Mesodermal cell (in vitro differentiated cells): Measurements from ENCODE around the gene GRIPAP1.

Experiments used
- H3K27ac ChIP-seq: 2 replicates; pipeline ENCODE4 v1.7.0; 2013; ENCODE audit warnings: mild to moderate bottlenecking, low read depth, low read length, moderate library complexity; ENCODE audit not compliant: severe bottlenecking
- H3K36me3 ChIP-seq: 2 replicates; pipeline ENCODE4 v1.7.1; 2013; ENCODE audit warnings: mild to moderate bottlenecking, low read length, moderate library complexity; ENCODE audit not compliant: control insufficient read depth, insufficient read depth
- H3K4me1 ChIP-seq: one replicate; pipeline ENCODE4 v1.7.1; 2013; ENCODE audit warnings: mild to moderate bottlenecking, low read length; ENCODE audit not compliant: insufficient read depth, control insufficient read depth, poor library complexity, severe bottlenecking
- H3K4me3 ChIP-seq: 2 replicates; pipeline ENCODE4 v1.7.0; 2013; ENCODE audit warnings: low read length, control low read depth, mild to moderate bottlenecking; ENCODE audit not compliant: insufficient read depth, poor library complexity, severe bottlenecking; ENCODE audit errors: extremely low read depth
- H3K9me3 ChIP-seq: 2 replicates; pipeline ENCODE4 v1.7.1; 2013; ENCODE audit warnings: mild to moderate bottlenecking, low read length, moderate library complexity; ENCODE audit not compliant: control insufficient read depth
- WGBS, 2 experiments: methylation state at CpG; one replicate each; pipeline ENCODE4 v1.1.5; 2013; ENCODE audit warnings: missing lambda C conversion rate in 2 of 2; ENCODE audit not compliant: insufficient coverage in 2 of 2; 5-methylcytosine and 5-hydroxymethylcytosine counted together

GRIPAP1 gene

DNA sequence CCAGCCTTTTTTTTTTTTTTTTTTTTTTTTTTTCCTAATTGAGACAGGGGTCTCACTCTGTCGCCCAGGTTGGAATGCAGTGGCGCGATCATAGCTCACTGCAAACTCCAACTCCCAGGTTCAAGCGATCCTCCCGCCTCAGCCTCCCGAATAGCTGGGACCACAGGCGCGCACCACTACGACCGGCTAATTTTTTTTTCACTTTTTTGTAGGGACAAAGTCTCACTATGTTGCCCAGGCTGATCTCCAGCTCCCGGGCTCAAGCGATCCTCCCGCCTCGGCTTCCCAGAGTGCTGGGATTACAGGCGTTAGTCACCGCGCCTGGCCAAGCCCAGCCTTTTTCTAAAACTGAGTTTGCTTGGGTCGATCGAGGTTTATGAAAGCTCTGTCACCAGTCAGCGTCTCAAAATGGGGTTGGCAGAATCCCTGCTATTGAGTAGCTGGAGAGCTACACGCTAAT, 43.4 kb downstream of the GRIPAP1 start:
- Histone ChIP-seq H3K9me3 (no peaks in the 10 kb centered on the region), H3K36me3 (peaks cover 18% of the 10 kb centered on the region), H3K4me1 (peaks cover 5% of the 10 kb centered on the region), H3K4me3 (peak overlapping the region; percentile 52), H3K27ac (peak overlapping the region; percentile 100)
- 3 to 4% methylated on average over 9 to 11 of the region's 21 CpGs for WGBS, 2 experiments

DNA sequence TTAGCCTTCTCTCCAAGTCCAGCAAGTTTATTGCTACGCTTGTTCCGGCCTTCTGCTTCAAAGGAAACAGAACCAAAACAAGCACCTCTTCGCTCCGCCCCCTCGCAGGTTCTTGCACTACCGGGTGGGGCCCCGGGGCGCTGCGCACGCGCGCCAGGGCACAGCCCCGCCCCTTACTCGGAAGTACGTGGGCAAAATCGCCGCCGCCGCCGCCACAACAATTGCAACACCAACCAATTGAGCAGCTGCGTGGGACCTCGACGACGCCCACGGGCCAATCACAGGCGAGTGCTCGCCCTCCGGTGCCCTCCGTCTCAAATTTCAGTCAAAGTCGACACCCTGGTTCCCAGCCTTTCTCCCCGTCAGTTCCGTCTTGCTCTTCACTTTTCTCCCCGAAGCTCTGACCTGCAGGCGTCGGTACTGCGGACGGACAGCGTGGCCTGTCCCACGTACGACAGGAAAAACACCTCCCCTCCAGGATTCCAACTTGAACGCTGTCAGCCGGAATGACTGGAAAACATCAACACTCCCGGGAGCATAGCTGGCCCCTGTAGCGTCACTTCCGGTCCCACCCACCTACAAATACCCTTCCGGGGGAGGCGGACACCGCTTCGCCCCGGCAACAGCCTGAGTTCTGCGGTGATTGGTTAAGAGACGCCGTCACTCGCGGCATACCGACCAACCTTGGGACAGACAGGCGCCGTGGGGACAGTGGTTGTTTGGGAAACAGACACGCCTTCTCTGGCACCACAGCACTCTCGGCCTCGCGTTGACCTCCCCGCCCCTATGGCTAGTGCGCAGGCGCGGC, 44.0 kb downstream of the GRIPAP1 start:
- Histone ChIP-seq H3K9me3 (no peaks in the 10 kb centered on the region), H3K27ac (peak overlapping the region; percentile 100), H3K36me3 (peaks cover 18% of the 10 kb centered on the region), H3K4me1 (peaks cover 5% of the 10 kb centered on the region), H3K4me3 (peak overlapping the region; percentile 52)
- 0% methylated on average over 12 to 29 of the region's 66 CpGs for WGBS, 2 experiments

DNA sequence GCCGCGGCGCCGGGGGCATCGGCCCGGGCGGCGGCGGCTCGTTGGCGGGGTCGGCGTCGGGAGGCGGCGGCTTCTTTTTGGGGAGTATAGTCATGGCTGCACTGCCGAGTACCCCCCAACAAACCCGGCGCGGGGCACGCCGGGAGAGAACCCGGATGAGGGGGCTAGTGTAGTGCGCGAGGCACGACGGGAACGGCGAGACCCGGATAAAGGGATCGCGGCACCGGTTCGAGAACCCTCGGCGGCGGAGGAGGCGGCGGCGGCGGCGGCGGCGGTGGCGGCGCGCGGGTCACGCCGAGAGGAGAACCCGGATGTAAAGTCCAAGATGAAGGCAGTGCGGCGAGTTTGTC, 44.6 kb downstream of the GRIPAP1 start, which contains the start of gene OTUD5:
OTUD5 (minus strand) TSS at position 131 of the 350 bp plus-strand sequence; CDS start at position 94, 37 bp downstream.
- no peaks in the 10 kb centered on the region for H3K9me3 ChIP-seq
- 0% methylated on average over 2 of the region's 53 CpGs; no CpG with 5 or more reads in 1 of the 2 experiments for WGBS, 2 experiments
- peaks cover 3% of the 10 kb centered on the region for H3K4me1 ChIP-seq
- H3K27ac ChIP-seq, result peak within 1 kb of the TSS; percentile 100
- H3K36me3 ChIP-seq, result peaks cover 20% of the 10 kb centered on the region
- H3K4me3 ChIP-seq, result peak within 1 kb of the TSS; percentile 52

DNA sequence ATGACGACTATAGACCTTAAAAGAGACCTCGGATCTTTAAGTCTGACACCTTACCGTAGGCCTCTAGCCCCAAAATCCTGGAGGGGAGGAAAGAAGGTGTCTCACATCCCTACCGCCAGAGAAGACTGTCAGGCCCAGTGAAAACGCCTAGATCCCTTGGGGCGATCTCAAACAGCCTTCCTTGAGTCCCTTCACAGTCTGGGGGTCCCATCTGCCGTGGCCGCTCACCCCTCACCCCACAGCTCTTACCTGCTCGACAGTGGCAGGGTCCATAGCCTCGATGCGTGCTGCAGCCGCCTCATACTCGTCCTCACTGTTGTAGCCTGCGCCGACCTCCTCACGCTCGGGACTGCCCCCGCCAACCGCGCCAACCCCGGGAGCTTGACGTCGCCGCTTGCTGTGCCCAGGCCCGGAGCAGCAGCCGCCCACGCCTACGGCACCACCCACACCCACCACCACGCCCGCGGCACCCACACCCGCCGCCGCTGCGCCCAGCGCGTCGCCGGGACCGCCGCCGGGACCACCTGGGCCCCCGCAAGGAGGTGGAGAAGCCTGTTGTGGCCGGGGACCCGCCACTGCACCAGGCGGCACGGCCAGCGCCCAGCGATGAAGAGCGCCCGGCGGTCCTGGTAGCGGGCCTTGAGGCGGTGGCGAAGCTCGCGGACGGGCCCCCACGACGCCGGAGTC, 45.2 kb downstream of the GRIPAP1 start:
- Histone ChIP-seq H3K27ac (no peak overlapping the region), H3K4me3 (peak overlapping the region; percentile 52), H3K4me1 (no peaks in the 10 kb centered on the region), H3K9me3 (no peaks in the 10 kb centered on the region), H3K36me3 (peaks cover 26% of the 10 kb centered on the region)
- 0 to 4% methylated on average over 12 to 17 of the region's 61 CpGs for WGBS, 2 experiments

DNA sequence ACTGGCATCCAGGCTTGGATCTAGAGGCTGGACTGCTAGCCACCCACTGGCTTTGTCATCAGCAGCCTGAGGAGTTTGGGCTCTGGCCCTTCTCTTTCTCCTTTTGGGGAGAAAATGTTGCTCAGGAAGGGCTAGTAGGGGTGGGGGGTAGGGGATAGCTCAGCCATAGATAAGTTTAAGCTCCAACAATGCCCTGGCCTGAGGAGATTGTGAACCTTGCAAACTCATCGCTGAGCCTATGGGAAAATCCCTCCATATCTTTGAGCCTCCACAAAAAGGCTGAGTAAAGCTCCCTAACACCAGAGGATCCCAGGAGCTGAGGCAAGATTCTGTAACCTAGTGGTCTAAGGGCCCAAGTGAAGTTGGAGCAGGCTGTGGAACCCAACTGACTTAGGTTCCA, 53.5 kb downstream of the GRIPAP1 start:
- H3K36me3 ChIP-seq, result peaks cover 21% of the 10 kb centered on the region
- H3K4me1 ChIP-seq, result no peaks in the 10 kb centered on the region
- H3K9me3 ChIP-seq, result no peaks in the 10 kb centered on the region
- no peak overlapping the region for H3K4me3 ChIP-seq
- H3K27ac ChIP-seq, result no peak overlapping the region
- WGBS, 2 experiments, result no CpG with 5 or more reads among the region's 1 CpG

DNA sequence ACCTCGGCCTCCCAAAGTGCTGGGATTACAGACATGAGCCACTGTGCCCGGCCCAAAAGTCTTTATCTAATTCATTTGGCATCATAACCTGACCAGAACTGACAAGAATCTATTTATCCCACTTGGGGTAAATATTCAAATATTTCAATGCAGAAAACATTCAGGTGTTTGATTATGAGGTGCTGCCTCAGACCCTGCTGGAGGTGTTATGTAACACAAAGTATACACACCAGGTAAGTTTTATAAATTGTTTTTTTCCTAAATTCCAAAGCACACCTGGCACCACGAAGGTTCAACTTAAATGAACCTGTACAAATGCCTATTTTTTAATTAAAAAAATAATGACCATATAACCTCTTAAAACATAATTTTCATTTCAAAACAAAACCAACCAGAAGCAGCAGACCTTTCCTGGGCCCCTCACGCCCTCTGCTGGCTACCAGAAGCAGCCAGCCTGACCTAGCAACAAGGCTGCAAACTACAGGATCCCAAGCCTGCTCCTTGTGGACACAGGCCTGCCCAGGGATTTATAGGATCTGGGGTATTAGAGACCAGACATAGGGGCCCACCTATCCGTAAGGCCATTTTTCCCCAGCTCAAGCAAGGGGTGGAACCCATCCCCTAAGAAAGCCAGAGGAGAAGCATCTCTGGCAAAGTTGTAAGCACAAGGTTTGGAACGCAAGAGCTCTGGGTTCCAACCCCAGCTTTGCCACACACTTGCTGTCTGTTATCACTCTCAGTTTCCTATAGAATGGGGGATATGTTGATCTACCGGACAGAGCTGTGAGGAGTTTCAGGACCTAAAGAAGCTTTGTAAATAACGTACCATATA, 56.3 kb downstream of the GRIPAP1 start:
- H3K27ac ChIP-seq, result no peak overlapping the region
- no peak overlapping the region for H3K4me3 ChIP-seq
- H3K4me1 ChIP-seq, result no peaks in the 10 kb centered on the region
- WGBS, 2 experiments, result 86% methylated on average over 1 of the region's 8 CpGs; no CpG with 5 or more reads in 1 of the 2 experiments
- no peaks in the 10 kb centered on the region for H3K9me3 ChIP-seq
- H3K36me3 ChIP-seq, result peaks cover 28% of the 10 kb centered on the region

DNA sequence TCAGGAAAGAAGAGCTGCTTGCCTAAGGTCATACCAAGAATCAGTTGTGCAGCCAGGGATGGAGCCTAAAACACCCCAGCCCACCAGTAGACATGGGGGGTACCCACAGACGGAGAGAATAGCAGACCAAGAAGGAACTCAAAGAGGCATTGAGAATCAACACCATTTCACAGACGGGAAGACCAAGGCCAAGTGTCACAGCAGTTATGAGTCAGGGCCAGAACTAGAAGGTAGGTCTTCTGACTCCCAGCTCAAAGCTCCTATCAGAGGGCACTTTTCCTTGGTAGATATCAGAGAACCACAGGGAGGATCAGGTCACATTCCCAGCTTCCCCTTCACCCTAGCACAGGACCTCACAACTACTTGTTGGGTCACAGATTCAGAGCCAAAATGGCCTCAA, 59.2 kb downstream of the GRIPAP1 start:
- Histone ChIP-seq H3K4me3 (no peak overlapping the region), H3K36me3 (peaks cover 38% of the 10 kb centered on the region), H3K27ac (no peak overlapping the region), H3K4me1 (no peaks in the 10 kb centered on the region), H3K9me3 (no peaks in the 10 kb centered on the region)
- WGBS, 2 experiments, result 100% methylated on average over 1 of the region's 2 CpGs; no CpG with 5 or more reads in 1 of the 2 experiments

DNA sequence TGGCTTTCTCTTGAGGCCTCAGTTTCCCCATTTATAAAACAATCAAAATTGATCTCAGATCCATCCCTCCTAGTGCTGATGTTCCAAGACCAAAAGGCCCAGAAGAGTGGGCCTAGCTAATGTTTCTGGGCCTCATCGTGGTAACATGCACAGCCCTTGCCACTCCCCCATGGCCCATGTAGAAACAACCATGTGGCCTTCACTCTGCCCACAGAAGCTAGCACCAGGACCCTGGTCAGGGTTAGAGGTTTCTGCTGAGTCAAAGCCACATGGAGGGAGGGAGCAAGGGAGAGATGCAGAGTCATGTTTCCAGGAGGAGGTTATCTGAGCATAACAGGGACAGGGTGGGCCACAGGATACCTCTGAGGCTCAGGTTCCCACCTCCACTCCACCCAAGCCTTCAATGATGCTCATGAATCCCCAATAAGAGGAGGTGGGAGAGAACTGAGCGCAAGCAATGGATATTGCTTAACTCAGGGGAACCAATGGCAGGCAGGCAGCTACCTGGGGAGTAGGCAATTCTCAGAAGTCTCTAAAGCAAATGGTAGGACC, 61.6 kb downstream of the GRIPAP1 start:
- peaks cover 43% of the 10 kb centered on the region for H3K36me3 ChIP-seq
- no peaks in the 10 kb centered on the region for H3K4me1 ChIP-seq
- 80 to 100% methylated on average over 1 of the region's 2 CpGs for WGBS, 2 experiments
- H3K9me3 ChIP-seq, result no peaks in the 10 kb centered on the region
- H3K4me3 ChIP-seq, result no peak overlapping the region
- no peak overlapping the region for H3K27ac ChIP-seq

DNA sequence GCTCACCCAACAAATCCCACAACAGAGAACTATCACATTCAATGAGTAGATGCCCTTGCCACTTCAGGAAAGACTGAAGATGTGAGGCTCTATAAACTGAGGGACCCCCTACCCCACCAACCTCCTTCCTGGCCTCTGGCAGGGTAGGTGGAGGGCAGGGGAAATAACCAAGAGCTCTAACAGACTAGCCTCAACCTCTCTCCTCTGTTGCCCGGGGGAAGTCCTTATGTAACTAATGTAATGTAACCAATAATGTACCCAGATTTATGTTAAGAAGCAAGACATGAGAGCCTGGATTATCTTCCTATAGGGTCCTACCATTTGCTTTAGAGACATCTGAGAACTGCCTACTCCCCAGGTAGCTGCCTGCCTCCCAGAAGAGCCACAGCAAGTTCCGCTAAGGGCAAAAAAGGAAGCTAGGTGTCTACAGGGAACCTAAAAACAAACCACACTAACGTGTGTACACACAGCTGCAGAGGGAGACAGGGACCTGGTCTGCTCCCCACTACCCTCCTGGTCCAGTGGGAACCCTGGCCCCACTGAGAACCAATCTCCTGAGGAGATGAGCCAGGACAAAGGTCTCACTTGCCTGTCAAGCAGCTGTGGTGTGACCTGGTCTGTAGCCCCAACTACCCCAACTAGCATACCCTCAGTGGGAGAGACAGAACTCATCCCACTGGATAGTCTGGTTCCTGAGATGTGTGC, 62.4 kb downstream of the GRIPAP1 start:
- Histone ChIP-seq H3K4me1 (no peaks in the 10 kb centered on the region), H3K27ac (no peak overlapping the region), H3K9me3 (no peaks in the 10 kb centered on the region), H3K4me3 (no peak overlapping the region), H3K36me3 (peaks cover 51% of the 10 kb centered on the region)
- WGBS, 2 experiments, result 100% methylated on average over 1 of the region's 3 CpGs; no CpG with 5 or more reads in 1 of the 2 experiments
